ENCODE measurements around the gene POLR1H.

POLR1H gene

DNA sequence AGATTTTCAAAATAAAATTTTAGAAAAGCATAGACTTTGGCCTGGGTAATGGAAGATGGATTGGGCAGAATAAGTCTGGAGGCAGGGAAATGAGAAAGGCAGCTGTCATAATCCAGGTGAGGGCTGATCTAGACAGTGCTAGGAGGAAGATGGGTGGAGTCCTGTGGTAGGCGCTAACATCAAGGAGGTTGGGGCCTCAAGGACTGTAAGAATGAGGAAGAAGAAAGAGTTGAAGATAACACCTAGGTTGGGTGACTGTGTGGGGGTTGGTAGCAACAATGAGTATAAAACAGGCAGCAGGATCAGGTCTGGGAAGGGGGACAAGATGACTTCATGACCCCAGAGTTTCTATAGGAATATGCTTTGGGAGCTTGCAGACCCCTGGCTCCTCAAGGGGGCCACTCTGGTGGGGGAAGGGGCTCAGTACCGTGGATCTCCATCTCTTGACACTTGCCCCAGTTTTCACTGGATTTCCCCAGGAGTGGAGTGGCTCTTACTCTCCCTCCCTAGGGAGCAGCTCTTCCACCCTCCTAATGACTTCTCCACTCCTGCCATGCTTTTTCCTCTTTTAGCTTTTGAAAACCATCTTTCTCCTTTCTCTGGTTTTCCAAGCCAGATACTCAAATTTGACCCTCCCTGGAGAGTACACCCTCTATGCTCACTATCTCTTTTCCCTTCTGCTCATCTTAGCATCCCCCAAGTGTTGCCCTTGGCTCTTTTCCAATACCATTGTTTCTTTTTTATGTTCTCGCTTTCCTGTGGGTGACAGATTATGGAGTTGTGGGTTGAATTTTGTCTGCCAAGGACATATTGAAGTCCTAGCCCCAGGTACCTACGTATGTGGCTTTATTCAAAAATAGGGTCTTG is 37.1 kb downstream of the POLR1H start:
- peak in 2 of 6 experiments; percentile 26 to 31 for DNase-seq

DNA sequence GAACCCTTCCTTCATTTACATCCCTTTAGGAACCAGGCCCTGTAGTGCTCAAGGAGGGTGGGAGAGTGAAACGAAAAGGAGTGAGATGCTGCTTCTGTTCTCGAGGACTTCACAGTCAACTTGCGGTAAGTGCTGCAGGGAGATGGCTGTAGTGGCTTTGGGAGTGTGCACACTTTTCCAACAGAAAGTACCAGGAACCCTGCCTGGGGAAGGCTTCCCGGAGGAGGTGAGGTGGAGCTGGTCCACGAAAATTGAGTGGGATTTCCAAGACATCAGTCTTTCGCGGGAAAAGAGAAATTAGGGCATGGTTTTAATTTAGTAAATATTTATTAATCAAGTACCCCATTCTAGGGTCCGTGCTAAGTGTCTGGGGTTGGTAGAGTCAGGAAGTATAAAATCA is 39.1 kb downstream of the POLR1H start:
- no peak for DNase-seq

DNA sequence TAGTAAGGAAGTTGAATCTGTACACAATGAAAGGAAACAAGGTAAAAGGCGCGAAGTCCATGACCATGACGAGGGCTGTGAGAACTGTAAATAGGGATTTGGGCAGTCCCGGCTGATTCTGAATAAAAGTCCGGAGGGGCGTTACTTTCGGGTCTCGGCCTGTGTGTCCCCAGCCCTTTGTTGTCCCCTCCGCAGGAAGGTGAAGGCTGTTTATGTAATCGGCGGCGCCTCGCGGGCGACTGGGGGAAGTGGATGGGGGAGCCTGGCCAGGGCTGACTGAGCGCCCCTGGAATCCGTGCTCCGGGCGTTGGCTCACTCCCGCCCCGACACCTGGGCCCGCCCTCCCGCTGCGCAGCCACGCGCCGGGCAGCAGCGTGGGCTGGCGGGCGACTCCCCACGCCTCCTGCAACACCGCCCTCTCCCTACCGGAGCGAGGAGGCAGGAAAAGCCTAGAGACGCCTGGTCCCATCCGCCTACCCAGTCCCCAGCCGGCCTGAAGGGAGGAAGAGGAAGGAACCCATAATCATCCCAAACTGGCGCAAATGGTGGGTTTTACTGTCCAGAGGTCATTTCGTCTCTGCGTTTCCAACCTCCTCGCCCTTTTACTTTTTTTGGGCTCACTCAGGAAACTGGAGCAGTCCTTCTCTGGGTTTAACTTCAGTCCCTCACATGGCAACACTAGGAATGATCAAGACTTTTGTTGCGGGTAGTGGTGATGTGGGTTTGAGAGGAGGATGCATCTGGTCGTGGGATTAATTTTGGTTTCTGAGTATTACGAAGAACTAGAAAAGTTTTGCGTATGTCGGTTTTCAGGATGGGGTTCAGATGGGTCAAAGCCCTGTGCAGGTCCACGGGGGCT is 39.7 kb downstream of the POLR1H start:
- DNase-seq = peak in 4 of 6 experiments; percentile 9 to 29 (median 20)

DNA sequence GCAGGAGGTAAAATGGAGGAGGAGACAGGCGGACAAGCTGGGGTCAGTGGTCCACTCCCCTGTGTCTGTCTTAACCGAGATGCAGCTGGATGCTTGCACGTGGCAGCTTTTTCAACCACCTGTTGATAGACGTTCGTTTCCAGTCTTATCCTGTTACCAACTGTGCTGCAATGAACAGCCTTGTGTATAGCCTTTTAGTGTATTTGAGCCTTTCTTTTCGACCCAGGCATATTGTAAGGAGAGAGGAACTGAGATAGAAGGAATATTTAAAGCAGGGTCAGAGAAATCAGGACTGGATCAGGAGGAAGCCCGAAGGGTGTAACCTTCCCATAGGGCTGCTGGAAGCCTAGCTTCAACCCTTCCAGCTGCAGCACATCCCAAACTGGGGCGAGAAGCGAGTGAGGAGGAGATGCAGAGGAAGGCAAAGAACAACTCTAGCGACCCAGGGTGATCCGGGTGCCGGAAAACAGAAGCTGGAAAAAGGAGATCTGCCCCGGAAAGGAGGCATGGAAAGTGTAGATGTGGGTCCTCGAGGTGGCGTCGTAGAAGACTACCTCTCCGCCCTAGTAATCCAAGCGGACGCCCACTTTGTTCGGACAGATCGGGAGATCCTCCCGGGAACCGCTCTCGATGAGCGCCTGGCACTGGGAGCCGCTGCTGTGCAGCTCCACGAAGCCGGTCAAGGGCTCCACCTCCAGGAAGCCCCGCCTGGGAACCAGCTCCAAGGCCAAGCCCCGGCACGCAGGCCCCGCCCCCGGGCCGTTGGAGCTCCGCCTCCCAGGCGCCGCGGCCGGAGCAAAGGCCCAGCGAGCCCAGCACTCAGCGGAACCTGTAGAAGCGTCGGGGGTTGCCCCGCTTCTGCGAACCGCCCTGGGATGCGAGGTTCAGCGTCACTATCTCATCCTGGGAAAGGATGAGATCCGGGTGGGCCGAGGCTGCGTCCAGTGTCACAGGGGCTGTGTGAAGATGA is 40.7 kb downstream of the POLR1H start:
- peak in 5 of 6 experiments; percentile 22 to 72 (median 42) for DNase-seq

DNA sequence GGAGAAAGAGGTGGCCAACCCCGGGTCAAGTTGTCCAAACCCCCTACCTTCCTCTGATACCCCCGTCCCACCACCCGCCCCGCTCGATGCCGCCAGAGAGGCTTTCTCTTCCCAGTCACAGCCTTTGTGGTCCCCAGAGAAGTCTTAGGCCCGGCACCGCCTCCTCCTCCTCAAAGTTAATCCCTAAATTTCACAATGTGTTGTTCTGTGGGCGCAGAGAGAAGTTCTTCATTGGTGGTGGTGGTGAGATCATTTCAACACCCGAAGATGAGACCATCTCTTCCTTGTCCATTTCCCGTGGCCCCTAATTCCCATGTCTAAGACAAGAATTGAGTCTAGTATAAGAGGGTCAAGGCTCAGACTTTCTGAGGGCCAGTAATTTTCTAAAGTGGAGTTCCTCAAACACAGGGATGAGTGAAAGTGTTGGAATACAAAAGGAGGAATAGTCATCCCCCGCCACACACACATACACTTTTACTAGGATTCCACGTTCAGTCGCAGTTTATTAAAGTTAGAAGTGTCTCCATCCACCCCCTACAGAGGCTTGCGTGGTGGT is 41.4 kb downstream of the POLR1H start:
- DNase-seq = peak in 2 of 6 experiments; percentile 12 to 43

DNA sequence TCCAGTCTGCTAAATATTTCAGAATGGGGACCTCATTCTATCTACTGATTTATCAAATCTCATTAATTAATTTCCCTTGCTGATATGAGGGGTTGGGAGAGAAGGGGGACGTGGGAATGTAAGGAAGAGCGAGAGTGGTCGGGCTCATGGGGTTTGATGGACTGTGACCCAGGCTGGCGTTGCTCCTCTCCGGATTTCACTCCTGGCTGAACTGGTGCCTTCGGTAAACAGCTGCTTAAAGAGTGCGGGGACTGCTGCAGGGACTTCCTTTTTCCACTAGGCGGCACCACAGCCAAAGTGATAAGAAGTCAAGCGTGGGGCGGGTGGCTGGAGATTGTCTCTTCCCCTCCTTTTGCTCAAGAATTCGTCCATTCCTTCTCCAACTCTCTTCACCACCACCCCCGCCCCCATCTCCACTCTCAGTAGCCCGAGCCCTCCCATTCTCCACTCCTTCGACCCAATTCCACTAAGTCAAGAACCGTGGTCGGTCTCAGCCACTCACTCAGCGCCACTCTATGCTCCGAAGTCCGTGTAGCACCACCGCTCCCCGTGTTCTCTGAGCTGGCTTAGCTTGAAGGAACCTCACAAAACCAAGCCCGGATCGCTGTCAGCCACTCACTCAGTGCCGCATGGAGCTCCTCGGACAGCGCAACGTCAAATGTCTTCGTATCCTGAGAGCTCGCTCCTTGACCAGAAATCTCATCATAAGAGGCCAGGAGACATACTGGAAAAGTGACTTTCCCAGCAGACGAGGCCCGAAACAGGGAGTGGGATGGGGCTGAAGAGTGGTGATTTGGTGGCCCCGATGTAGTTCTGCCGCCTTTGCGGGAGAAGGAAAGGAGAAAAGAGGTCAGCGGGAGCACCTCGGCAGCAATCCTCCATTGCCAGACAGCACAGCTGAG is 42.2 kb downstream of the POLR1H start:
- peak; percentile 68 to 87 (median 76) for DNase-seq

DNA sequence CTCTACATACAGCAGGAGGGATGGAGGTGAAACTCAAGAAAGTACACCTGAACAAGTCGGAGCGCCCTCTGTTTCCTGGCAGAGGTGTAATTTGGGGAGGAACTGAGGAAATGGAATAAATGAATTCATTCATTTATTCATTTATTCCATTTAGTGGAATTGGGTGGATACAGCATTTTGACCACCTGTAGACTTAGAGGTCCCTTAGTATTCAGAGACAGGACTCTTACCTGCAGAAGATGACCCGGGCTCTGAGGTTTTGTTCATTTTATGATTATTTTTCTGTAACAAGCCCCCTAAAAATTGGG is 42.8 kb downstream of the POLR1H start:
- DNase-seq = no peak

DNA sequence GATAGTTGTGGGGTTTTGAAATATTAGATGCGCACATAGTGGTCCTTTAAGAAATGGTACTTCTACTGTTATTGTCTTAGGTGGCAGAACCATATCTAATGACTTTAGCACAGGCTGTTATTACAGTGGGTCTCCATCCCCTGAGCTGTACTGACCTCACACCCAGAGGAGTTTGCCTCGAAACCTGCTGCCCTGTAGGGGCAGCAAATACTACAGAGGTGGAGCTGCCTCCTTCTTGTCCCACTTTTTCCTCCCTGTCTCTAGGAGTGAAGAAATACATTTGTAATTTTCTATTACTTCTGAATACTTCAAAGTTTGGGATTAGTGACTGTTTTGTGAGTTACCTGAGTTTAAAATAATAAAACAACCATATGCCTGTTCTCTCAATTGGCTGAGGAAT is 43.6 kb downstream of the POLR1H start:
- DNase-seq = no peak

DNA sequence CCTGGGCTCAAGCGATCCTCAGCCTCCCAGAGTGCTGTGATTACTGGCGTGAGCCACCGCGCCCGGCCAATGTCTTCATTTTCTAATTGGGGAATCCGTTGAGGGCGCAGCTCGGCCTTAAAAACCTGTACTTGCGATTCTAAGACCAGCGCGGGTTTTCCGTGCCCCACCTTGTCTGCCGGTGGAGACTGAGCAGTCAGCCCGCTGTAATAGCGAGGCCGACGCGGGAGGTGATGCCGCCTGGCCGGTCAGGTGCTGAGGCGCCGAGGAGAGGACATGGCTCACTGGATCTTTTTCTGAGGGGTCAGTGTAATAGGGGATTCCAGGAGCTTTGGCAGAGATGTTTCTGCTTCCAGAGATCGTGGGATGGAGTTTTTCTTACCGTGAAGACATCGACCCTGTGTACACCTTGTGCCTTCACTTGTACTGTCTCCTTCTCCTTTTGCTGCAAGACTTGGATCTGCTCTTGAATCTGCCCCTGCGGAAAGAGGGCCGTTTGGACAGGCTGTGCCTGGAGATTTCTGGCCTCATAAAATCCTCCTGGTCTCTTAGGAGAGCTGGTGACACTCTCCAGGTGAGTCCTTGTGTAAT is 50.3 kb downstream of the POLR1H start:
- no peak for DNase-seq

DNA sequence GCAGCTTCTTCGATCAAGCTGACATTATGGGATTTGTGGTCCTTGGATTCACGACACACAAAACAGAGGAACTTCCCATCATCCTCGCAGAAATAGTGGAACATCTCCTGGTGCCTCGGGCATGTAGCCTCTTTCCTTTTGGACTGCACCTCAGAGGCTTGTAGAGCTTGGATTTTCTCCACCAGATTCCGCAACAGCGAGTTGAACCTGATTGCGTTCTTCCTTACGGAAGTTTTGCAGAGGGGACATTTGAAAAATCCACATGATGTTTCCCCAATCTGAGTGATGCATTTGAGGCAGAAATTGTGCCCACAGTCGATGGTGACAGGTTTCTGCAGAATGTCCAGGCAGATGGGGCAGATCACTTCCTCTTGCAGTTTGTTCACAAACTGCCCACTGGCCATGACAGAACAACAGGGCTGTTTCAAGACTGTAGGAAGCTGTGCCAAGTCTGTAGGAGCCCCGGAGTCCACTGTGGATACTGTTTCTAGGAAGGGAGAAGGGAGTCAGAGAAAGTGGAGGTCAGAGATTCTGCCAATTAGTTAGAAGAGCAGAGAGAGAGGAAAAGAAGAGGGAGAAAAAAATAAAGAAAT is 51.4 kb downstream of the POLR1H start:
- no peak for DNase-seq

DNA sequence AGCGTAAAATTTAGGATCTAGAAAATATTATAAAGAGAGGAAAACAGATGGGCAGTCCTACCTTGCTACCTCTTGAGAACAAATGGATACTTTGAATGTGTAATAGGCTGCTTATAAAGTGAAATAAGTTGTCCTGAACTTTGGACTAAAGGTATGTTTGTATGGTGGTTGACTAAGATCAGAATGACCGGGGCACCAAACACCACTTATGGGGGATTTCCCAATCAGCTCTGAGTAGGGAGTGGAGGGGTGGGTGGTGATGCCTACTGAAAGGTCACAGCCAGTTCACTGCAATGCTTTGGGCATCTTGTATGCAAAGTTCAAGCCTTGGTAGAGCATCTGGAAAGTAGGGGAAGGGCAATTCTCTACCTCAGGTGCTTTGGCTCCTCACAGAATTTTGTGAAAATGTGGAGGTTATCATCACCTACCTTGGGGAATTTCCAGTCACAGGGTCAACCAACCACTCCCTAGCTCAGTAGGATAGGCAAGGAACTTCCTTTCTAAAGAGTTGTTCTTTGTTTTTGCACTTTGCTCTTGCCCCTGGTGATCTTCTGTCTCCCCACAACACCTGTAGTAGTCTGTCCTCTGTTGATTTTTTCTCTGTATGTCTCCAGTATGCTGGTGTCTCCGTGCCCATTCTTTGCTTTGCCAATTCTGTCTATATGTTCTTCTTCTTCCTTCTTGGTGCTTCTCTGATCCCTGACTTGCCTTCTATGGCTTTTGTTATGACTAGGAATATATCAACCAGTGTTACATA is 52.1 kb downstream of the POLR1H start, which contains the start of gene TRIM31:
Gene TRIM31, minus strand, starts transcription at position 88 of the 757 bp plus-strand sequence. CDS start 285 bp downstream, outside the sequence.
- no peak for DNase-seq

DNA sequence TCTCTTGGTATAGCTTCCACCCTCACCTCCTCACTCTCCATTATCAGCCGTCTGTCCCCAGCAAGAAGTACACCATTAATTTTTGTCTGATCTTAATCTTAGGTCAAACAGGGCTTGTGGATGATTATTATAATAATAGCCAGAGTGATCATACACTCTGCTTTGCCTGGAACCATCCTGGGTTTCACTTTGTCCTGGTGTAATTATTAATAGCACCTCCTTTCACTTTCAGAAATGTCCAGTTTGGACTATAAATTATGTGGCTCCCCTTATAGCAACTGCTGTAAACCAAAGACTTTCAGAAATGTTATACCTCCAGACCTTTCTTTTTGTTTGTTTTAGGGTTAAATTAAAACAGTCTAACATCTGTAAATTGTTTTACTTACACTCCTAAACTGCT is 52.8 kb downstream of the POLR1H start:
- DNase-seq = no peak
